HL-60 (cell line): ENCODE measurements around the gene ANKRD60.

Experiments
- DNase-seq, 2 experiments: peaks; one replicate each; pipeline ENCODE4 v3.0.0-alpha.2; 2010 to 2020; ENCODE audit warnings: low read depth in 1 of 2, low spot score in 1 of 2
- H3K27ac ChIP-seq: fragments of 250-450 bp; sonication (Bioruptor Pico); replicated peaks from 2 replicates; pipeline ENCODE4 v1.5.1; 2020; ENCODE audit warnings: mild to moderate bottlenecking, moderate library complexity
- H3K27me3 ChIP-seq: fragments of 250-450 bp; sonication (Bioruptor Pico); 2 replicates; pipeline ENCODE4 v1.5.1; 2021; ENCODE audit warnings: mild to moderate bottlenecking, moderate library complexity; ENCODE audit not compliant: insufficient read depth, poor library complexity, severe bottlenecking
- H3K4me3 ChIP-seq: replicated peaks from 2 replicates; pipeline ENCODE4 v1.5.1; 2011; ENCODE audit warnings: mild to moderate bottlenecking, control low read depth, low read length; ENCODE audit not compliant: insufficient read depth
- CTCF ChIP-seq: IDR thresholded peaks from one replicate; pipeline ENCODE4 v1.5.1; 2011; ENCODE audit warnings: low read length, control low read depth, inconsistent platforms; ENCODE audit not compliant: insufficient read depth
- GABPA ChIP-seq: IDR thresholded peaks from 2 replicates; pipeline ENCODE4 v1.6.1; 2012; ENCODE audit warnings: low read depth
- POLR2AphosphoS5 ChIP-seq: IDR thresholded peaks from 2 replicates; pipeline ENCODE4 v1.6.1; 2012; ENCODE audit warnings: low read depth
- REST ChIP-seq: IDR thresholded peaks from 2 replicates; pipeline ENCODE4 v1.6.1; 2012; ENCODE audit warnings: low read depth; ENCODE audit not compliant: insufficient replicate concordance
- SPI1 ChIP-seq: IDR thresholded peaks from 2 replicates; pipeline ENCODE4 v1.6.1; 2012; ENCODE audit warnings: low read depth, mild to moderate bottlenecking, borderline replicate concordance

The ANKRD60 gene

GRCh38 chr20:58243653-58244410 is 15.4 kb upstream of the ANKRD60 start:
- Histone ChIP-seq H3K27ac (no peak overlapping the region), H3K27me3 (no peaks in the 10 kb centered on the region), H3K4me3 (no peak overlapping the region)
- no peak for DNase-seq
- no peak for TF ChIP-seq GABPA
- no peak for TF ChIP-seq POLR2AphosphoS5
- TF ChIP-seq CTCF = no peak

- no peaks in the 10 kb centered on the region for H3K27me3 ChIP-seq
- DNase-seq = no peak
- H3K4me3 ChIP-seq = no peak overlapping the region
- TF ChIP-seq POLR2AphosphoS5 (no peak), SPI1 (no peak), REST (no peak), GABPA (no peak), CTCF (no peak)
- H3K27ac ChIP-seq = no peak overlapping the region
Observed at GRCh38 chr20:58242824-58243223, 14.4 kb upstream of the ANKRD60 start.

DNA sequence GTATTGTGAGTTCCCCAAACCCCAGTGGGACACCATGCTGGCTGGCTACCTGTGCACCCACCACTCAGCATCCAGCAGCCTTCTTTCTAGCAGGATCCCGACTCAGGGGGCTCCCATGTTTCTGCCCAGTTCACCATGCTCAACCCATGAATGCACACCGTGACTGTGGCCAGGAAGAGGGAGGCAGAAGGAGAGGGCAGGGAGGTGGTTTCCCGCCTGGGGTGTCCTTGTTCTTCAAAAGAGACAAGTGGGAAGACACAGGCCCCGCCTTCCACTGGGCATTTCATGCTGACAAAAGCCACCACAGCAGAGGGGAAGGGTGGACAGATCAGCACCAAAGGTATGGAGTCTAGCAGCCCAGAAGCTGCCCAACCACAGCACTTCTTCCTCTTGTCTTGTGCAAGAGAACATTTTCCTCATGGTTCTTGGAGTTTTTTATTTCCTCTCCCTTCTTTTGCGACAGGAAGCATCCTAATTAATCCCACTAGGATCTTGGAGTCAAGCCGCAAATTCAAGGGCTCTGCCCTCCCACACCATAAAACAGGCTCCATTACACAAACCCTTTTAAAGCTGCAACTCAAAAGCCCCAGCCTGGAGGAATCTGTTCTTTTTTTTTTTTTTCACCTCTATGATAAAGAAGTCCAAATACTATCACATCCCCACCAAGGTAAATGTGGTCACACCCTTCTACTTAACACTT is 13.5 kb upstream of the ANKRD60 start:
- no peak for TF ChIP-seq POLR2AphosphoS5
- no peak for TF ChIP-seq SPI1
- no peak for TF ChIP-seq GABPA
- no peak for TF ChIP-seq CTCF
- no peak for TF ChIP-seq REST
- DNase-seq = no peak
- Histone ChIP-seq H3K27me3 (no peaks in the 10 kb centered on the region), H3K27ac (no peak overlapping the region), H3K4me3 (no peak overlapping the region)
